K562 (cell line): ENCODE measurements around the gene ADCY4. TPM values are rescaled to one million over a fixed set of nuclear protein-coding genes. Genes with fewer than 3 reads are reported as not detected.

ENCODE experiments used
- BDP1 ChIP-seq: IDR thresholded peaks from 3 replicates; pipeline ENCODE4 v1.6.1; 2011; ENCODE audit not compliant: insufficient read length, insufficient read depth
- CBX3 ChIP-seq, 2 experiments: IDR thresholded peaks; 1 replicate in 1 of 2; 2 replicates in 1 of 2; pipeline ENCODE4 v1.6.1; 2012; ENCODE audit warnings: inconsistent platforms in 2 of 2, low read length in 2 of 2, borderline replicate concordance in 1 of 2, control low read depth in 1 of 2
- CXXC5 ChIP-seq: fragments of 250-450 bp; sonication (Bioruptor Pico); IDR thresholded peaks from 2 replicates; pipeline ENCODE4 v1.8.0; 2022; ENCODE audit warnings: inconsistent platforms, mild to moderate bottlenecking, moderate library complexity
- FOXM1 ChIP-seq, 2 experiments: fragments of 450-650 bp in 1 of 2; sonication (generic) in 1 of 2; formaldehyde crosslinking in 1 of 2; IDR thresholded peaks; 2 replicates each; pipeline versions ENCODE4 v1.6.1 to v1.9.0; 2017 to 2022; ENCODE audit warnings: low read depth in 2 of 2, mild to moderate bottlenecking in 2 of 2, missing genetic modification reagents in 1 of 2, moderate library complexity in 1 of 2
- MED1 ChIP-seq: sonication (generic); formaldehyde crosslinking; IDR thresholded peaks from 2 replicates; pipeline ENCODE4 v1.8.1; 2023; ENCODE audit warnings: missing genetic modification reagents, borderline replicate concordance
- MTA3 ChIP-seq: fragments of 450-650 bp; formaldehyde crosslinking; IDR thresholded peaks from 2 replicates; pipeline ENCODE4 v1.6.1; 2017; ENCODE audit warnings: mild to moderate bottlenecking, borderline replicate concordance
- PCBP1 ChIP-seq: fragments of 200-400 bp; formaldehyde crosslinking; IDR thresholded peaks from 2 replicates; pipeline ENCODE4 v1.6.1; 2018; ENCODE audit warnings: mild to moderate bottlenecking, low read depth, low read length; ENCODE audit not compliant: poor library complexity, severe bottlenecking
- PHTF2 ChIP-seq: fragments of 250-450 bp; sonication (Bioruptor Pico); IDR thresholded peaks from 2 replicates; pipeline ENCODE4 v1.5.0; 2021; ENCODE audit warnings: mild to moderate bottlenecking
- PML ChIP-seq: IDR thresholded peaks from 2 replicates; pipeline ENCODE4 v1.6.1; 2012; ENCODE audit warnings: low read length, inconsistent platforms
- PTTG1 ChIP-seq: fragments of 450-650 bp; IDR thresholded peaks from 2 replicates; pipeline ENCODE4 v1.6.1; 2016; ENCODE audit warnings: low read depth, mild to moderate bottlenecking, missing genetic modification characterization, missing compliant biosample characterization
- RBFOX2 ChIP-seq: fragments of 200-400 bp; formaldehyde crosslinking; IDR thresholded peaks from 2 replicates; pipeline ENCODE4 v1.6.1; 2017; ENCODE audit warnings: low read depth, mild to moderate bottlenecking, low read length, moderate library complexity
- RNF2 ChIP-seq: sonication (generic); IDR thresholded peaks from 2 replicates; pipeline ENCODE4 v1.6.1; 2016
- ZKSCAN1 ChIP-seq: fragments of 150-350 bp; IDR thresholded peaks from 2 replicates; pipeline ENCODE4 v1.6.1; 2016; ENCODE audit warnings: low read depth, low read length
- ZNF699 ChIP-seq: fragments of 250-450 bp; sonication (Bioruptor Pico); IDR thresholded peaks from 2 replicates; pipeline ENCODE4 v1.8.0; 2021; ENCODE audit warnings: mild to moderate bottlenecking, moderate library complexity; ENCODE audit not compliant: insufficient replicate concordance
- ZNF717 ChIP-seq: fragments of 250-450 bp; sonication (Bioruptor Pico); IDR thresholded peaks from 2 replicates; pipeline ENCODE4 v1.5.0; 2021
- polyA plus RNA-seq, 8 experiments: library from polyadenylated mRNA; depleted of rRNA in 4 of 8; stranded (reverse) in 5 of 8; unstranded in 3 of 8; fragments of >200 nt; fragmentation: Nextera tagmentation in 2 of 8; fragmentation: Illumina TruSeq in 1 of 8; extraction: Ambion mirVana in 2 of 8; extraction: Trizol in 1 of 8; gene quantifications; 2 replicates each; pipeline versions ENCODE4 v1.2.1 to v1.2.3, GENCODE V29; 2011 to 2014; ENCODE audit warnings: inconsistent platforms in 1 of 8, missing spikeins in 1 of 8
- total RNA-seq, 7 experiments: library from RNA; depleted of rRNA in 6 of 7; stranded (reverse); fragments of >200 nt in 6 of 7; fragmentation: Illumina TruSeq in 2 of 7; extraction: Trizol in 2 of 7; gene quantifications; 2 replicates each; pipeline versions ENCODE4 v1.2.1 to v1.2.3, GENCODE V29; 2011 to 2021; ENCODE audit warnings: low replicate concordance in 1 of 7
- TF ChIP-seq, protein P1 (sequence below): sonication (generic); formaldehyde crosslinking; IDR thresholded peaks from 2 replicates; pipeline ENCODE4 v1.8.0; 2023; ENCODE audit warnings: mild to moderate bottlenecking, missing genetic modification reagents
- TF ChIP-seq, protein P2 (sequence below): fragments of 250-450 bp; sonication (Bioruptor Pico); IDR thresholded peaks from 2 replicates; pipeline ENCODE4 v1.9.0; 2021; ENCODE audit warnings: mild to moderate bottlenecking
- TF ChIP-seq, protein P3 (sequence below): sonication (generic); formaldehyde crosslinking; IDR thresholded peaks from 2 replicates; pipeline ENCODE4 v1.8.1; 2023; ENCODE audit warnings: mild to moderate bottlenecking, missing genetic modification reagents, moderate library complexity
- TF ChIP-seq, protein P4 (sequence below): IDR thresholded peaks from 2 replicates; pipeline ENCODE4 v1.6.1; 2011; ENCODE audit not compliant: insufficient read length; ENCODE audit errors: extremely low read depth
- TF ChIP-seq, protein P5 (sequence below): IDR thresholded peaks from 3 replicates; pipeline ENCODE4 v1.6.1; 2011; ENCODE audit warnings: borderline replicate concordance, mild to moderate bottlenecking; ENCODE audit not compliant: insufficient read length, insufficient read depth

The ADCY4 gene
- total and polyA plus RNA-seq, 9 of the 15 experiments (the other 6 are each of a cell fraction or from before 2014, with no cell fraction given): 0.04 to 0.31 (median 0.15) TPM; not detected in 2

DNA sequence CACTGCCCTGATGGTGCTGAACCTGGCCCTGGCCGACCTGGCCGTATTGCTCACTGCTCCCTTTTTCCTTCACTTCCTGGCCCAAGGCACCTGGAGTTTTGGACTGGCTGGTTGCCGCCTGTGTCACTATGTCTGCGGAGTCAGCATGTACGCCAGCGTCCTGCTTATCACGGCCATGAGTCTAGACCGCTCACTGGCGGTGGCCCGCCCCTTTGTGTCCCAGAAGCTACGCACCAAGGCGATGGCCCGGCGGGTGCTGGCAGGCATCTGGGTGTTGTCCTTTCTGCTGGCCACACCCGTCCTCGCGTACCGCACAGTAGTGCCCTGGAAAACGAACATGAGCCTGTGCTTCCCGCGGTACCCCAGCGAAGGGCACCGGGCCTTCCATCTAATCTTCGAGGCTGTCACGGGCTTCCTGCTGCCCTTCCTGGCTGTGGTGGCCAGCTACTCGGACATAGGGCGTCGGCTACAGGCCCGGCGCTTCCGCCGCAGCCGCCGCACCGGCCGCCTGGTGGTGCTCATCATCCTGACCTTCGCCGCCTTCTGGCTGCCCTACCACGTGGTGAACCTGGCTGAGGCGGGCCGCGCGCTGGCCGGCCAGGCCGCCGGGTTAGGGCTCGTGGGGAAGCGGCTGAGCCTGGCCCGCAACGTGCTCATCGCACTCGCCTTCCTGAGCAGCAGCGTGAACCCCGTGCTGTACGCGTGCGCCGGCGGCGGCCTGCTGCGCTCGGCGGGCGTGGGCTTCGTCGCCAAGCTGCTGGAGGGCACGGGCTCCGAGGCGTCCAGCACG is 18.9 kb downstream of the ADCY4 start (continued):
- TF ChIP-seq, protein P1, sequence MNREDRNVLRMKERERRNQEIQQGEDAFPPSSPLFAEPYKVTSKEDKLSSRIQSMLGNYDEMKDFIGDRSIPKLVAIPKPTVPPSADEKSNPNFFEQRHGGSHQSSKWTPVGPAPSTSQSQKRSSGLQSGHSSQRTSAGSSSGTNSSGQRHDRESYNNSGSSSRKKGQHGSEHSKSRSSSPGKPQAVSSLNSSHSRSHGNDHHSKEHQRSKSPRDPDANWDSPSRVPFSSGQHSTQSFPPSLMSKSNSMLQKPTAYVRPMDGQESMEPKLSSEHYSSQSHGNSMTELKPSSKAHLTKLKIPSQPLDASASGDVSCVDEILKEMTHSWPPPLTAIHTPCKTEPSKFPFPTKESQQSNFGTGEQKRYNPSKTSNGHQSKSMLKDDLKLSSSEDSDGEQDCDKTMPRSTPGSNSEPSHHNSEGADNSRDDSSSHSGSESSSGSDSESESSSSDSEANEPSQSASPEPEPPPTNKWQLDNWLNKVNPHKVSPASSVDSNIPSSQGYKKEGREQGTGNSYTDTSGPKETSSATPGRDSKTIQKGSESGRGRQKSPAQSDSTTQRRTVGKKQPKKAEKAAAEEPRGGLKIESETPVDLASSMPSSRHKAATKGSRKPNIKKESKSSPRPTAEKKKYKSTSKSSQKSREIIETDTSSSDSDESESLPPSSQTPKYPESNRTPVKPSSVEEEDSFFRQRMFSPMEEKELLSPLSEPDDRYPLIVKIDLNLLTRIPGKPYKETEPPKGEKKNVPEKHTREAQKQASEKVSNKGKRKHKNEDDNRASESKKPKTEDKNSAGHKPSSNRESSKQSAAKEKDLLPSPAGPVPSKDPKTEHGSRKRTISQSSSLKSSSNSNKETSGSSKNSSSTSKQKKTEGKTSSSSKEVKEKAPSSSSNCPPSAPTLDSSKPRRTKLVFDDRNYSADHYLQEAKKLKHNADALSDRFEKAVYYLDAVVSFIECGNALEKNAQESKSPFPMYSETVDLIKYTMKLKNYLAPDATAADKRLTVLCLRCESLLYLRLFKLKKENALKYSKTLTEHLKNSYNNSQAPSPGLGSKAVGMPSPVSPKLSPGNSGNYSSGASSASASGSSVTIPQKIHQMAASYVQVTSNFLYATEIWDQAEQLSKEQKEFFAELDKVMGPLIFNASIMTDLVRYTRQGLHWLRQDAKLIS (CRISPR knock-in tag): 0 out of 2 replicates have a peak, but pooled peaks have one; percentile 59
- no peak for TF ChIP-seq FOXM1 (IDR thresholded peaks at IDR 0.05; ENCODE audit: low read depth)
- TF ChIP-seq FOXM1 (CRISPR knock-in tag; IDR thresholded peaks at IDR 0.05; ENCODE audit: low read depth): no peak; the same call in 1 of the 2 replicates
- TF ChIP-seq, protein P2, sequence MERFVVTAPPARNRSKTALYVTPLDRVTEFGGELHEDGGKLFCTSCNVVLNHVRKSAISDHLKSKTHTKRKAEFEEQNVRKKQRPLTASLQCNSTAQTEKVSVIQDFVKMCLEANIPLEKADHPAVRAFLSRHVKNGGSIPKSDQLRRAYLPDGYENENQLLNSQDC (CRISPR knock-in tag): no peak
- TF ChIP-seq PML: no peak
- TF ChIP-seq PTTG1 (tag): no peak
- TF ChIP-seq RNF2: peak; percentile 41; the same call in 1 of the 2 replicates
- TF ChIP-seq ZKSCAN1: no peak
- no peak for TF ChIP-seq ZNF699 (CRISPR knock-in tag)
- peak; percentile 56; the same call in 1 of the 2 replicates for TF ChIP-seq MTA3
- TF ChIP-seq RBFOX2: peak; percentile 82
- TF ChIP-seq PCBP1: no peak
- TF ChIP-seq ZNF717: no peak
- TF ChIP-seq, protein P3, sequence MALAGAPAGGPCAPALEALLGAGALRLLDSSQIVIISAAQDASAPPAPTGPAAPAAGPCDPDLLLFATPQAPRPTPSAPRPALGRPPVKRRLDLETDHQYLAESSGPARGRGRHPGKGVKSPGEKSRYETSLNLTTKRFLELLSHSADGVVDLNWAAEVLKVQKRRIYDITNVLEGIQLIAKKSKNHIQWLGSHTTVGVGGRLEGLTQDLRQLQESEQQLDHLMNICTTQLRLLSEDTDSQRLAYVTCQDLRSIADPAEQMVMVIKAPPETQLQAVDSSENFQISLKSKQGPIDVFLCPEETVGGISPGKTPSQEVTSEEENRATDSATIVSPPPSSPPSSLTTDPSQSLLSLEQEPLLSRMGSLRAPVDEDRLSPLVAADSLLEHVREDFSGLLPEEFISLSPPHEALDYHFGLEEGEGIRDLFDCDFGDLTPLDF: no peak
- TF ChIP-seq CXXC5 (CRISPR knock-in tag): peak; percentile 79
- TF ChIP-seq, protein P4, sequence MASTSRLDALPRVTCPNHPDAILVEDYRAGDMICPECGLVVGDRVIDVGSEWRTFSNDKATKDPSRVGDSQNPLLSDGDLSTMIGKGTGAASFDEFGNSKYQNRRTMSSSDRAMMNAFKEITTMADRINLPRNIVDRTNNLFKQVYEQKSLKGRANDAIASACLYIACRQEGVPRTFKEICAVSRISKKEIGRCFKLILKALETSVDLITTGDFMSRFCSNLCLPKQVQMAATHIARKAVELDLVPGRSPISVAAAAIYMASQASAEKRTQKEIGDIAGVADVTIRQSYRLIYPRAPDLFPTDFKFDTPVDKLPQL: no peak
- TF ChIP-seq, protein P5, sequence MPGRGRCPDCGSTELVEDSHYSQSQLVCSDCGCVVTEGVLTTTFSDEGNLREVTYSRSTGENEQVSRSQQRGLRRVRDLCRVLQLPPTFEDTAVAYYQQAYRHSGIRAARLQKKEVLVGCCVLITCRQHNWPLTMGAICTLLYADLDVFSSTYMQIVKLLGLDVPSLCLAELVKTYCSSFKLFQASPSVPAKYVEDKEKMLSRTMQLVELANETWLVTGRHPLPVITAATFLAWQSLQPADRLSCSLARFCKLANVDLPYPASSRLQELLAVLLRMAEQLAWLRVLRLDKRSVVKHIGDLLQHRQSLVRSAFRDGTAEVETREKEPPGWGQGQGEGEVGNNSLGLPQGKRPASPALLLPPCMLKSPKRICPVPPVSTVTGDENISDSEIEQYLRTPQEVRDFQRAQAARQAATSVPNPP: no peak
- no peak for TF ChIP-seq BDP1
- 0 out of 2 replicates have a peak, but pooled peaks have one; percentile 68 for TF ChIP-seq MED1 (CRISPR knock-in tag)
- no peak for TF ChIP-seq PHTF2 (CRISPR knock-in tag)
- TF ChIP-seq CBX3 (IDR thresholded peaks at IDR 0.05; ENCODE audit: borderline replicate concordance in 1 of 2, low read length in 2 of 2): no peak
